Measurements from ENCODE around the gene AMIGO3. TPM values are rescaled to one million over a fixed set of nuclear protein-coding genes. Genes with fewer than 3 reads are reported as not detected.
"Not testable (repeated sequence)": the region's sequence is repeated elsewhere in the genome, so short reads cannot be mapped to it uniquely, and the experiment has no call there.

The AMIGO3 gene
- total and polyA plus RNA-seq, 2 of the 8 experiments (the other 6 are each of a cell fraction or from before 2014, with no cell fraction given) = 1.6 to 8.8 TPM

DNA sequence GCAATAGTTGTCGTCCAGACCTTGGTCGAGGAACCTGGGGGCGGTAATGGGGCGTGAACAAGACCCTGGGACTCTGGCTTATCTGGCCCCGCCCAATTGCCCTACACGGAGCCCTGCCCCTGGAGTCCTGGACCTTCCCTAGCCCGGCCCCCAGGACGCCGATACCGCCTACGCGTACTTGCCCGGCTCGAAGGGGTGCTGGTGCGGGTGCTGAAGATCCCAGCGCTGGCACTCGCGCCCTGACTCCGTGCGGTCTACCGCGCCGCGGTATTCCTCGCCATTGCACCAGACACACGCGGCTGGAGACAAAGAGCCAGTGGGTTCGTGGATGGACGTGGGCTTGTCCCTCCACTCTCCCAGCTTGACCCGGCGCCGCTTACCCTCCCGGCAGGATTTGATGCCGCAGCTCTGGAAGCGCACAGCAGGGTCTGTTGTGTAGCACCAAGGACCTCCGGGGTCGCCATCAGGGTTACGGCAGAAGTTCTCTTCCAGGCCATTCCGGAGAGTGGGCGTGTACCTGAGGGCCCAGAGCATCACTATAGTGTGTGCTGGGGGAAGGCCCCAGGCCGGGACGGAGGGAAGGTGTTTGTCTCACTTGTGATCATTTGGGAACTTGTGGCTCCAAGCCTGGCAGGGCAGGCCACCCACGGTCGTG is 32.6 kb downstream of the AMIGO3 start:
- H3K27ac ChIP-seq (ENCODE audit: low read depth, low read length) = peak overlapping the region; percentile 58; the same call in 1 of the 2 replicates
- DNase-seq (ENCODE audit: low read depth in 1 of 2, low spot score in 2 of 2) = peak; percentile 79 to 91
- H3K23ac ChIP-seq (ENCODE audit: insufficient read length); FAIRE-seq; H3K4ac ChIP-seq (replicated peaks; ENCODE audit: insufficient read length, low read depth, low read length); H2BK5ac ChIP-seq (ENCODE audit: low read depth, low read length); H3K79me1 ChIP-seq (ENCODE audit: low read depth, low read length); H3K14ac ChIP-seq (ENCODE audit: insufficient read length); H3K56ac ChIP-seq (replicated peaks; ENCODE audit: insufficient read length, low read depth, low read length); H2BK20ac ChIP-seq (ENCODE audit: low read length); CTCF ChIA-PET (ENCODE audit: partially characterized antibody); H3K79me2 ChIP-seq (ENCODE audit: control insufficient read depth in 1 of 2, insufficient read depth in 2 of 2, low read length in 2 of 2); H3K4me1 ChIP-seq (replicated peaks in 1 of 4; ENCODE audit: control insufficient read depth in 3 of 4, insufficient read depth in 4 of 4, low read length in 3 of 4); H4K91ac ChIP-seq (replicated peaks; ENCODE audit: insufficient read length, low read length); H2AK5ac ChIP-seq (ENCODE audit: low read depth, low read length); H2BK15ac ChIP-seq (ENCODE audit: low read length); H3K27me3 ChIP-seq (replicated peaks in 1 of 4; ENCODE audit: control insufficient read depth in 3 of 4, extremely low read depth in 1 of 4, insufficient read depth in 3 of 4, low read length in 3 of 4); H4K20me1 ChIP-seq (replicated peaks in 1 of 2; ENCODE audit: control insufficient read depth in 1 of 2, insufficient read depth in 2 of 2, low read length in 2 of 2); H2AFZ ChIP-seq (ENCODE audit: low read length); H3K9me3 ChIP-seq (ENCODE audit: insufficient read depth in 2 of 2, low read depth in 1 of 2, low read length in 1 of 2); H2BK120ac ChIP-seq (replicated peaks; ENCODE audit: low read depth, low read length): not testable (repeated sequence)
- H3K36me3 ChIP-seq (ENCODE audit: control insufficient read depth in 2 of 4, insufficient read depth in 4 of 4, low read length in 3 of 4) = peaks cover 16 to 21% (median 20%) of the 10 kb centered on the region in 4 experiments
- peak overlapping the region in 3 of 4 experiments; percentile 20 to 69 (median 47); a peak in 6 of 7 replicates for H3K9ac ChIP-seq (replicated peaks in 1 of 4; ENCODE audit: extremely low read depth in 1 of 4, low read depth in 3 of 4, low read length in 3 of 4)
- peaks cover 14% of the 10 kb centered on the region for H3K23me2 ChIP-seq (ENCODE audit: low read depth, low read length)
- POLR2A ChIA-PET (ENCODE audit: partially characterized antibody) = interaction anchor here (2.6 kb wide), 1 partner anchor 32 kb away, joined by 12 read pairs; the partner anchor contains the start of gene AMIGO3
- peak overlapping the region; percentile 83 for H3K18ac ChIP-seq (ENCODE audit: extremely low read depth, low read length)
- 12% methylated on average over 35 of the region's 44 CpGs; no CpG with 5 or more reads in 1 of the 2 experiments for WGBS, 2 experiments (ENCODE audit: extremely low coverage in 1 of 2, insufficient coverage in 1 of 2, insufficient read length in 1 of 2, insufficient replicate concordance in 2 of 2, low coverage in 1 of 2, low lambda C conversion rate in 2 of 2, missing lambda C conversion rate in 1 of 2)
- TF ChIP-seq EGR1 (IDR thresholded peaks at IDR 0.05; ENCODE audit: borderline replicate concordance, low read depth, low read length) (0 out of 2 replicates have a peak, but pooled peaks have one; percentile 40), PHF8 (conservative IDR thresholded peaks at IDR 0.05; ENCODE audit: low read depth, low read length) (0 out of 2 replicates have a peak, but pooled peaks have one; percentile 19), KDM4A (IDR thresholded peaks at IDR 0.05; ENCODE audit: low read depth, low read length, severe bottlenecking) (peak; percentile 31), TAF1 (IDR thresholded peaks at IDR 0.05; ENCODE audit: low read depth, low read length) (peak; percentile 14; the same call in 1 of the 2 replicates)
- H4K8ac ChIP-seq (ENCODE audit: extremely low read depth, insufficient read depth, low read length) = peak overlapping the region; percentile 85; the same call in 1 of the 2 replicates
- peak overlapping the region; percentile 49 to 74 (median 52) for H3K4me3 ChIP-seq (ENCODE audit: extremely low read depth in 1 of 4, insufficient read depth in 2 of 4, low read depth in 3 of 4, low read length in 4 of 4)
- peak overlapping the region; percentile 84 for H4K5ac ChIP-seq (ENCODE audit: insufficient read length, low read depth, low read length)
- peak overlapping the region; percentile 77 to 99 for H3K4me2 ChIP-seq (ENCODE audit: insufficient read depth in 1 of 2, low read depth in 2 of 2, low read length in 2 of 2)
- peak overlapping the region; percentile 39; the same call in 1 of the 2 replicates for H2BK12ac ChIP-seq (ENCODE audit: low read depth, low read length)
